Mucosa of descending colon (tissue), 3 donors: ENCODE measurements around the gene CD101. TPM values are rescaled to one million over a fixed set of nuclear protein-coding genes. Genes with fewer than 3 reads are reported as not detected.
A peak's percentile ranks its signal among the peaks of the same experiment; 100 is the strongest.

Experiments
- ATAC-seq: fragments of 200-7000 bp; cut with Tn5 transposase; one replicate; pipeline ENCODE4 v1.9.1; 2020; ENCODE audit warnings: mild to moderate bottlenecking, moderate library complexity
- DNase-seq, 3 donors: peaks; one replicate each; pipeline ENCODE4 v3.0.0-alpha.2; 2020
- H3K36me3 ChIP-seq: fragments of 200-600 bp; one replicate; pipeline ENCODE4 v1.8.0; 2021; ENCODE audit warnings: low read depth, mild to moderate bottlenecking
- H3K4me1 ChIP-seq: fragments of 200-600 bp; one replicate; pipeline ENCODE4 v1.8.0; 2021; ENCODE audit warnings: low read depth, mild to moderate bottlenecking
- H3K4me3 ChIP-seq: fragments of 200-600 bp; one replicate; pipeline ENCODE4 v1.8.0; 2021; ENCODE audit warnings: mild to moderate bottlenecking
- H3K9me3 ChIP-seq: fragments of 200-600 bp; one replicate; pipeline ENCODE4 v1.8.0; 2021; ENCODE audit warnings: mild to moderate bottlenecking
- intact Hi-C, 2 donors: fragments of 100-400 bp; cut with DNase I in 1 of 2; cut with micrococcal nuclease in 1 of 2; formaldehyde crosslinking; loops; one replicate each; pipeline versions ENCODE4 v1.11.0 to v1.11.1; 2022; cut with DNase I, micrococcal nuclease
- long read RNA-seq, 2 donors: library from polyadenylated mRNA; unstranded; transcript quantifications; one replicate each; pipeline ENCODE4 v2.0.0, GENCODE V29; 2019 to 2021
- total RNA-seq, 3 donors: library from RNA; stranded (reverse); fragmentation: NEBNext Ultra II Directional in 2 of 3; extraction: Animal tissue kit (Norgen Biotek cat#: 25700) in 2 of 3; gene quantifications; one replicate each; pipeline versions ENCODE4 v1.2.1 to v1.2.4, GENCODE V29; 2021 to 2023
- TF ChIP-seq, protein P1 (sequence below): fragments of 200-600 bp; IDR thresholded peaks from one replicate; pipeline ENCODE4 v1.8.0; 2022; ENCODE audit warnings: antibody characterized with exemption, mild to moderate bottlenecking
- donor health status: DM: no; HTN: no; CAD: no; lungs with moderate emphysema.
- donor health status: DM: no; HTN: no; CAD: no.
- donor health status: DM: no; HTN: yes; CAD: no.

CD101 gene, protein sequence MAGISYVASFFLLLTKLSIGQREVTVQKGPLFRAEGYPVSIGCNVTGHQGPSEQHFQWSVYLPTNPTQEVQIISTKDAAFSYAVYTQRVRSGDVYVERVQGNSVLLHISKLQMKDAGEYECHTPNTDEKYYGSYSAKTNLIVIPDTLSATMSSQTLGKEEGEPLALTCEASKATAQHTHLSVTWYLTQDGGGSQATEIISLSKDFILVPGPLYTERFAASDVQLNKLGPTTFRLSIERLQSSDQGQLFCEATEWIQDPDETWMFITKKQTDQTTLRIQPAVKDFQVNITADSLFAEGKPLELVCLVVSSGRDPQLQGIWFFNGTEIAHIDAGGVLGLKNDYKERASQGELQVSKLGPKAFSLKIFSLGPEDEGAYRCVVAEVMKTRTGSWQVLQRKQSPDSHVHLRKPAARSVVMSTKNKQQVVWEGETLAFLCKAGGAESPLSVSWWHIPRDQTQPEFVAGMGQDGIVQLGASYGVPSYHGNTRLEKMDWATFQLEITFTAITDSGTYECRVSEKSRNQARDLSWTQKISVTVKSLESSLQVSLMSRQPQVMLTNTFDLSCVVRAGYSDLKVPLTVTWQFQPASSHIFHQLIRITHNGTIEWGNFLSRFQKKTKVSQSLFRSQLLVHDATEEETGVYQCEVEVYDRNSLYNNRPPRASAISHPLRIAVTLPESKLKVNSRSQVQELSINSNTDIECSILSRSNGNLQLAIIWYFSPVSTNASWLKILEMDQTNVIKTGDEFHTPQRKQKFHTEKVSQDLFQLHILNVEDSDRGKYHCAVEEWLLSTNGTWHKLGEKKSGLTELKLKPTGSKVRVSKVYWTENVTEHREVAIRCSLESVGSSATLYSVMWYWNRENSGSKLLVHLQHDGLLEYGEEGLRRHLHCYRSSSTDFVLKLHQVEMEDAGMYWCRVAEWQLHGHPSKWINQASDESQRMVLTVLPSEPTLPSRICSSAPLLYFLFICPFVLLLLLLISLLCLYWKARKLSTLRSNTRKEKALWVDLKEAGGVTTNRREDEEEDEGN
- 1 to 10 TPM; 4.6 to 6.1 (median 4.7) TPM for total RNA-seq
- long read RNA-seq, donor 1, partial matches to known transcripts = 1 of 2 reads
- long read RNA-seq, donor 1, other reads (novel, unspliced or antisense) = 1 of 2 reads
- long read RNA-seq, donor 2 = 0 reads

DNA sequence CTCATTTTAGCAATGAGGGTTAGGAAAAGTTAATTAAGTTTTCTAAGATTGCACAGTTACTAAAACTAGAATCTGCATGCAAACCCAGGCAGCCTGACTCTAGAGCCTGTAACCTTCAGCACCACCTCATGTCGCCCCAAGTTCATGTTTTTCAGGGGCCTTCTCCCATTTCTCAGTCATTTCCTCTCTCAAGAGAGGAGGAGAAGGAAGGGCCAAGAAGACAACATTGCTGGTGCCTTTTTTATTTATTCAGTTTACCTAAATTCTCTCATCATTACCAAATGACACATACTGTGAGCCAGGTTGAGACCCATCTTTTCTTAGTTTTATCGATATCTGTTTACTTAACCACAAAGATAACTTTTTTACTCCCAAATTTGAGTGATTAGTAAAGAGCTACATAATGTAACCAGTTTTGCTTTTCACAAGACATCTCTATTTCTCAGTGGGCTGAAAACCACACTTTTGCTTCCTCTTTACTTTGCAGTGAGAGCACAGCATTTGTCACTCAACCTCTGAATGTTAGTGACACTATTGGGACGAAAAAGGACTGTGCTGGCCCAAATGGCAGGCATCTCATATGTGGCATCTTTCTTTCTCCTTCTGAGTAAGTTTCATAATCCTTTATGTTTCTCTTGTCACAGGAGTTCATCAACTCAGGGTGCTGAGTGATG lies at the start of gene CD101:
Gene CD101, plus strand, starts transcription at position 507 of the 674 bp plus-strand sequence. Its CDS starts 58 bp downstream, at position 565.
- TF ChIP-seq, protein P1, sequence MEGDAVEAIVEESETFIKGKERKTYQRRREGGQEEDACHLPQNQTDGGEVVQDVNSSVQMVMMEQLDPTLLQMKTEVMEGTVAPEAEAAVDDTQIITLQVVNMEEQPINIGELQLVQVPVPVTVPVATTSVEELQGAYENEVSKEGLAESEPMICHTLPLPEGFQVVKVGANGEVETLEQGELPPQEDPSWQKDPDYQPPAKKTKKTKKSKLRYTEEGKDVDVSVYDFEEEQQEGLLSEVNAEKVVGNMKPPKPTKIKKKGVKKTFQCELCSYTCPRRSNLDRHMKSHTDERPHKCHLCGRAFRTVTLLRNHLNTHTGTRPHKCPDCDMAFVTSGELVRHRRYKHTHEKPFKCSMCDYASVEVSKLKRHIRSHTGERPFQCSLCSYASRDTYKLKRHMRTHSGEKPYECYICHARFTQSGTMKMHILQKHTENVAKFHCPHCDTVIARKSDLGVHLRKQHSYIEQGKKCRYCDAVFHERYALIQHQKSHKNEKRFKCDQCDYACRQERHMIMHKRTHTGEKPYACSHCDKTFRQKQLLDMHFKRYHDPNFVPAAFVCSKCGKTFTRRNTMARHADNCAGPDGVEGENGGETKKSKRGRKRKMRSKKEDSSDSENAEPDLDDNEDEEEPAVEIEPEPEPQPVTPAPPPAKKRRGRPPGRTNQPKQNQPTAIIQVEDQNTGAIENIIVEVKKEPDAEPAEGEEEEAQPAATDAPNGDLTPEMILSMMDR = no peak
- H3K9me3 ChIP-seq = no peaks in the 10 kb centered on the region
- H3K4me3 ChIP-seq = no peak within 1 kb of the TSS
- intact Hi-C loops = no loop called here
- DNase-seq = no peak
- no peaks in the 10 kb centered on the region for H3K36me3 ChIP-seq
- ATAC-seq = peak; percentile 67
- H3K4me1 ChIP-seq = no peaks in the 10 kb centered on the region

DNA sequence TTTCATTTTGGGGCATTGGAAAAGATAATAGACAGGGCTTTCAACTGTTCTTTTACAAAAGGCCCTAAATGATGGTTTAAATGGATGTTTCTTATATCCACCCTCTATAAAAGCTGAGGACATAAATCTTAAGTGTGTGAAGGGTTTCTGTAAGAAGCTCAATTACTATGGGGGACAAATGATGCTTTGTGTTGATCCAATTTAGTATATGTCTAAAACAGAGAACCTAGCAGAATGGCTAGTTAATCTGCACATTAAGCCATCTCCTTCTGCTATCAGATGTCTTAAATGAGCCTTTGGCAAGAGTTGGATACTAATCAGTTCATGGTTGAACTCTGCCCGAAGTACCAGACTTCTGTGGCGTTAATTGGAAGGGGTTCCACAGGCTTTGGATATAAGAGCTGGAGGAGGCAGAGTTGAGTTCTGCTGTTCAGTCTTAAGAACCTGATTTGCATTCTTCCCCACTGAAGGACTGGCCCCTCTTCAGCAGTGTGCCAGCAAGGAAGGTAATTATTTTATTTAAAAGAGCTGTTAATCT lies 48.8 kb upstream of the CD101 start:
- intact Hi-C loops = no loop called here
- ATAC-seq = no peak
- no peak for DNase-seq

DNA sequence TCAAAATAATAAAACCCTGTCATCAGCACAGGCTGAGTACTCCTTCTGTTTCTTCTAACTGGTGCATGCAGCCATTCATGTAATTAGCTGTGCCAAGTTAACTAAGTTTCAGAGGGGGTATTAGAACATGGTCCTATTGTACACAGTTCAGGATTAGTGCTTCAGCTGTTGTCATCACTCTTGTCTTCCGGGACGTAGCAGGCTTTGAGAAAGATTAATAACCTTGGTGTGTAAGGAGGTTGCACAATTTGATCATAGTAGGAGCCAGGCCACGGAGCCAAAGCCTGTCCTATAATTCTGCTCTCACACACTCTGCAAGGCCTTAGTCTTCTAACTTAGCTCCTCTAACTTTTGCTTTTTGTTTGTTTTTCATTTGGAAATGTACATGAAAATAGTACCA lies 47.1 kb upstream of the CD101 start:
- TF ChIP-seq, protein P1 = no peak
- H3K4me1 ChIP-seq = no peaks in the 10 kb centered on the region
- intact Hi-C loops = no loop called here
- no peak overlapping the region for H3K4me3 ChIP-seq
- ATAC-seq (peak; percentile 21), DNase-seq (no peak)
- H3K36me3 ChIP-seq = no peaks in the 10 kb centered on the region
- H3K9me3 ChIP-seq = no peaks in the 10 kb centered on the region

More for the DNA sequence above, 48.8 kb upstream of the CD101 start:
- H3K36me3 ChIP-seq = no peaks in the 10 kb centered on the region
- no peaks in the 10 kb centered on the region for H3K4me1 ChIP-seq
- no peak overlapping the region for H3K4me3 ChIP-seq
- TF ChIP-seq, protein P1 = no peak
- no peaks in the 10 kb centered on the region for H3K9me3 ChIP-seq

DNA sequence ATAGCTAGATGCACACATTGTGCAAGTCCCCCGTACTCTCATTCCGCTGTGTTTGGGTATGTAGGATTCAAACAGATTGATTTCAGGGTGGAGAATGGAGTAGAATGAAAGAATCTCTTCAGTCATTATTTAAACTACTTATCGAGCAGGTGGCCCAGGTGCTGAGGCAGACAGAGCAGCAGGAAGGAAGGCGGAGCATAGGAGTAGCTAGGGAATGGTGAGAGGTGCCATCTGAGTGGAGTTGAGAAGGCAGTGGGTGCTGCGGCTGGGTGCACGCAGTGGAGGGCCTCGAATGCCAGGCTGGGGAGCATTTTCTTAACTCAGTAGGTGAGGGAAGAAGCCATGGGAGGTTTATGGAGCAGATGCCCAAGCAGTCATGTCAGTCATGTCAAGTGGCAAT lies 45.2 kb upstream of the CD101 start:
- DNase-seq (no peak), ATAC-seq (no peak)
- Histone ChIP-seq H3K9me3 (no peaks in the 10 kb centered on the region), H3K36me3 (no peaks in the 10 kb centered on the region), H3K4me1 (no peaks in the 10 kb centered on the region), H3K4me3 (no peak overlapping the region)
- TF ChIP-seq, protein P1 = no peak
- intact Hi-C loops = no loop called here

DNA sequence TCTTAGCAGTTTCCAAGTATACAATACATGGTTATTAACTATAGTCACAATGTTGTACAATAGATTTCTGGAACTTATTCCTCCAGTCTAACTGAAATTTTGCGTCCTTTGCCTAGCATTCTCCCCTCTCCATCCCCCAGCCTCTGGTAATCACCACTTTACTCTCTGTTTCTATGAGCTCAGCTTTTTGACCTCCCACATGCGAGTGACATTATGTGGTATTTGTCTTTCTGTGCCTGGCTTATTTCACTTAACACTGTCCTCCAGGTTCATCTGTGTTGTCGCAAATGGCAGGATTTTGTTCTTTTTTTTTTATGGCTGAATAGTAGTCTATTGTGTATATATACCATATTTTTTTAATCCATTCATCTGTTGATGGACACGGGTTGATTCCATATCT lies 43.9 kb upstream of the CD101 start:
- TF ChIP-seq, protein P1 = no peak
- intact Hi-C loops = no loop called here
- ATAC-seq = no peak
- no peaks in the 10 kb centered on the region for H3K4me1 ChIP-seq
- no peaks in the 10 kb centered on the region for H3K36me3 ChIP-seq
- H3K9me3 ChIP-seq = no peaks in the 10 kb centered on the region
- no peak for DNase-seq
- no peak overlapping the region for H3K4me3 ChIP-seq
